SJSA1 (cell line): ENCODE data around the gene CEP85L. TPM values are rescaled to one million over a fixed set of nuclear protein-coding genes. Genes with fewer than 3 reads are reported as not detected.

ENCODE experiments used
- DNase-seq, 2 experiments: peaks; one replicate each; pipeline ENCODE4 v3.0.0-alpha.2; 2015 to 2020; ENCODE audit warnings: low spot score in 2 of 2, low read depth in 1 of 2
- H3K27ac ChIP-seq: fragments of 250-450 bp; sonication (Bioruptor Pico); 2 replicates; pipeline ENCODE4 v1.5.1; 2020; ENCODE audit warnings: mild to moderate bottlenecking, moderate library complexity
- H3K27me3 ChIP-seq: fragments of 250-450 bp; sonication (Bioruptor Pico); replicated peaks from 2 replicates; pipeline ENCODE4 v1.5.1; 2020; ENCODE audit warnings: mild to moderate bottlenecking, moderate library complexity
- H3K36me3 ChIP-seq: fragments of 250-450 bp; sonication (Bioruptor Pico); 2 replicates; pipeline ENCODE4 v1.5.1; 2020; ENCODE audit warnings: mild to moderate bottlenecking
- H3K4me1 ChIP-seq: fragments of 250-450 bp; sonication (Bioruptor Pico); replicated peaks from 2 replicates; pipeline ENCODE4 v1.6.1; 2021; ENCODE audit warnings: mild to moderate bottlenecking
- H3K4me3 ChIP-seq: fragments of 250-450 bp; sonication (Bioruptor Pico); 2 replicates; pipeline ENCODE4 v1.5.1; 2020; ENCODE audit warnings: mild to moderate bottlenecking
- H3K9me3 ChIP-seq: fragments of 250-450 bp; sonication (Bioruptor Pico); replicated peaks from 2 replicates; pipeline ENCODE4 v1.5.1; 2020; ENCODE audit warnings: mild to moderate bottlenecking
- total RNA-seq: library from RNA; depleted of rRNA; stranded (reverse); fragments of >200 nt; shearing (Covaris generic); gene quantifications from 2 replicates; pipeline ENCODE4 v1.2.3, GENCODE V29; 2014

CEP85L gene
- total RNA-seq, 1 experiment from 2014 or later, result 12.7 TPM

DNA sequence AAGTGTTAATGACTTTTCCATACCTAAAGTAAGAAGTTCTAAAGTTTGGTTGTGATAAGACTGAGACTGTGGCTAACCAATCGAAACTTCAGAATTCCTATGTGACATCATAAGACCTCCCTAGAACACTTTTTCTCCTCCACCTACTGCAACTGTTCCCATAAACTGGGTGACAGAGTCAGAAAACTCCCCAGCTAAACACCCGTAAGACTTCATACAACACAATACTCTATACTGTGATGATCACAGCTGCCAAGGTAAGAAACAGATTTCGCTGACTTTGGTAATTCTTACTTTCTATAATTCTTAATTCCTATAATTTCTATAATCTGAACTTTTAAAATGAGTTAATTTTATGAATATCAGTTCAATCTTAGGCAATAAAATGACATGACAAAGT lies 103.3 kb downstream of the CEP85L start, which contains the start of gene PLN:
TSS of gene PLN (plus strand) at position 161 of the 400 bp plus-strand sequence. CDS start 10,626 bp downstream, outside the sequence.
- H3K4me1 ChIP-seq, result peaks cover 3% of the 10 kb centered on the region; the same call in 1 of the 2 replicates
- H3K36me3 ChIP-seq, result no peaks in the 10 kb centered on the region
- no peak within 1 kb of the TSS for H3K27ac ChIP-seq
- DNase-seq, result no peak
- no peak within 1 kb of the TSS for H3K4me3 ChIP-seq
- no peaks in the 10 kb centered on the region for H3K9me3 ChIP-seq
- H3K27me3 ChIP-seq, result no peaks in the 10 kb centered on the region

DNA sequence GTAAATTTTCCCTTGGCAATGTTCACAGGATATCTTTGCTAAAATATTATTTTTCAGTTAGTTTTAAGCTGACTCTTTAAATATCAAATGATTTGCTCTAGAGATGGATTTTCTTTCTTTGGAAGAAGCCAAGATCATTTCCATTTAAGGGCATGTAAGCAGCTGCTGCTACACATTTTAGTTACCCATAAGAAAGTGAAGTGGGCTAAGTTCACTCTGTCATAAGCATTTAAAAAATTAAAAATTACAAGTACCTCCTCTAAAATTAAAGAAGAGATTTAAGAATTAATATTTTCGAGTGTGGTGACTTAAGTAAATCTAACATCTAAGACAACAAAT lies 104.5 kb downstream of the CEP85L start:
- DNase-seq, result no peak

GRCh38 chr6:118546164-118546879 lies 105.1 kb downstream of the CEP85L start:
- DNase-seq, result no peak
- Histone ChIP-seq H3K27ac (no peak overlapping the region), H3K4me3 (no peak overlapping the region), H3K36me3 (no peaks in the 10 kb centered on the region), H3K27me3 (no peaks in the 10 kb centered on the region), H3K9me3 (no peaks in the 10 kb centered on the region), H3K4me1 (peaks cover 9% of the 10 kb centered on the region)

More for the DNA sequence above, 104.5 kb downstream of the CEP85L start:
- H3K27me3 ChIP-seq, result no peaks in the 10 kb centered on the region
- H3K27ac ChIP-seq, result no peak overlapping the region
- H3K9me3 ChIP-seq, result no peaks in the 10 kb centered on the region
- H3K4me1 ChIP-seq, result peaks cover 9% of the 10 kb centered on the region
- H3K36me3 ChIP-seq, result no peaks in the 10 kb centered on the region
- H3K4me3 ChIP-seq, result no peak overlapping the region

DNA sequence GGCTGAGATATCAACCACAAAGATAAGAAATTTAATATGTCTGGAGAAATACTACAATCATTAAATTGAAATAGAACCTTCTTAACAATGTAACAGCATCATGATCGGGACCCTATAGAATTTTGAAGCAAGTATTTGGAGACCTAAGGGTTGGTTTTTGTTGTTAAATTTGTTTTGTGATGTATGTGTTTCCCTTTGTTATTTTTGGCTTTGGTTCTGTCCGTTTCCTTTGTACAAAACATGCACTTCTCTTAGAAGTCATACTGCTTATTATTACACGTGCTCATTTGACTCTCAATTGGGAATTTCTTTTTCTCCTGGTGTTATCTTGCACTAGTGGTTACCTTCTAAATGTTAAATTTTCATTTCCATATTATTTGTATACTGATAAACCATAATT lies 107.3 kb downstream of the CEP85L start:
- Histone ChIP-seq H3K4me3 (no peak overlapping the region), H3K9me3 (no peaks in the 10 kb centered on the region), H3K27ac (no peak overlapping the region), H3K4me1 (peaks cover 9% of the 10 kb centered on the region), H3K36me3 (no peaks in the 10 kb centered on the region), H3K27me3 (no peaks in the 10 kb centered on the region)
- DNase-seq, result no peak

DNA sequence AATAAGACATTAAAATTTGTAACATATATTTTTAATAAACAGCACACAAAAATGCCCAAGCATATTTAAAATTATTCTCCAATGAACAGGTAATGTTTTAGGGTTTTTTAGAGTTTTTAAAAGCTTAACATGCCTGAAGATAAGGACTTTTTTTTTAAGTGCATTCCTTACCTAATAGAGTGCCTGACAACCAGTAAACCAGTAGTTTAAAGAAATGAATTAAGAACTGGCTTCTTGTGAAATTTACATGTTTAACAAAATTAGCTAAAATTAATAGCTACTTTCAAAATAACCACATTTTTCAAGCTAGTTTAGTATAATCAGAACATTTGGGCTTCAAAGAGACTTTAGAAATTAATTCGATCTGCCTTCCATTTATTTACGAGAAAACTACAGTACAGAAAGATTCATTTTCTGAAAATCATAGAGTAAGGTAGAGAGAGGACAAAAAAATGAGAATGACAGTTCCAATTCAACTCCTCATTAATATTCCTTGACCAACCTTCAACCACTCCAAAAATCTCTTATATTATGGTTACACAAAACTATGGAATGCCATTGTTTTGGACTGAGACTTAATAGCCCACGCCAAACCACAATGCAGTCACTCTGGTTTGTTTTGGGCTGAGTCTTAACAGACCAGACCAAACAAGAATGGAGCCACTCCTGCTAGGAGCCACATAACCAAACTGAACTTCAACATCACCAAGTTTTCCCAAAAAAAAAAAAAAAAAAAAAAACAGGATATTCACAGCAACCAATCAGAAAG lies 109.0 kb downstream of the CEP85L start:
- H3K27ac ChIP-seq, result no peak overlapping the region
- no peaks in the 10 kb centered on the region for H3K27me3 ChIP-seq
- H3K9me3 ChIP-seq, result no peaks in the 10 kb centered on the region
- peak in 1 of 2 experiments; percentile 31 for DNase-seq
- H3K4me1 ChIP-seq, result peaks cover 9% of the 10 kb centered on the region
- no peak overlapping the region for H3K4me3 ChIP-seq
- H3K36me3 ChIP-seq, result no peaks in the 10 kb centered on the region

- peaks cover 4% of the 10 kb centered on the region for H3K4me1 ChIP-seq
- H3K27ac ChIP-seq, result no peak overlapping the region
- H3K27me3 ChIP-seq, result no peaks in the 10 kb centered on the region
- DNase-seq, result no peak
- H3K4me3 ChIP-seq, result no peak overlapping the region
- no peaks in the 10 kb centered on the region for H3K9me3 ChIP-seq
- H3K36me3 ChIP-seq, result no peaks in the 10 kb centered on the region
These were observed 113.8 kb downstream of the CEP85L start for GRCh38 chr6:118537574-118537973.

DNA sequence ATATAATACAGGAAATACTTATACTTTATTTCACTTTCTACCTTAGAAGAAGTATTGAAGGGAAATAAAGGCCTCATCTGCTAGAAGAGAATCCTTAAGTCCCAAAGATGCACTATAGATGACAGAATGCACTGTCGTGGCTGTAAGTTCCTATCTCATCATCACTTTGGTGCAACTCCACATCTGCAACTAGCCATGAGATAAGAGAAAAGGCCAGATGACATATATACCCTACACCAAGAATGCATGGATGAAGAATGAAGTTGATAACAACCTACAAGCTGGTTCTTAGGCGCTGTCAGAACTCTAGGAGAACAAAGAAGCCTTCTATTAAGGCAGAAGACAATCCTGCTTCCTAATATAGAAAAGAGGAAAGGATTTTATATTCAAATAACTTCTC lies 114.9 kb downstream of the CEP85L start:
- Histone ChIP-seq H3K4me3 (no peak overlapping the region), H3K27me3 (no peaks in the 10 kb centered on the region), H3K27ac (no peak overlapping the region), H3K36me3 (no peaks in the 10 kb centered on the region), H3K4me1 (no peaks in the 10 kb centered on the region), H3K9me3 (no peaks in the 10 kb centered on the region)
- DNase-seq, result no peak

DNA sequence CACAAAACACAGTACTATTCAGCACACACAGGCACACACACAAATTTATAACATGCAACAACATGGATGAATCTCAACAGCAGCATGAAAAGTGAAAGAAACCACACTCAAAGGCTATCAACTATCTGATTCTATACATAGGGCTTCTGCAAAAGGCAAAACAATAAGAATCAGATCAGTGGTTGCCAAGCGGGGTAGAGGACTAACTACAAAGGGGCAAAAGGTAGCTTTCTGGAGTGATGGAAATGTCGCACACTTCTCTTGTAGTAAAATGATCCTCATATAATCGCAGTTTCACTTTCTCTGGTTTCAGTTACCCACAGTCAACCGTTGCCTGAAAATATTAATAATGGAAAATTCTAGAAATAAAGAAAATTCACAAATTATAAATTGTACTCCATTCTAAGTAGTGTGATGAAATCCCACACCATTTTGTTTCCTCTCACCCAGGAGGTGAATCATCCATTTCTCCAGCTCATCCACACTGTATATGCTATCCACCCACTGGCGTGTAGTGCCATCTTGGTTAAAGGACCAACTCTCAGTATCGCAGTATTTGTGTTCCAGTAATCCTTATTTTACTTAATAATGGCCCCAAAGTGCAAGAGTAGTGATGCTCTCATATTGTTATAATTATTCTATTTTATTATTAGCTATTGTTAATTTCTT lies 116.1 kb downstream of the CEP85L start:
- Histone ChIP-seq H3K4me3 (no peak overlapping the region), H3K4me1 (no peaks in the 10 kb centered on the region), H3K27ac (no peak overlapping the region), H3K27me3 (no peaks in the 10 kb centered on the region), H3K36me3 (no peaks in the 10 kb centered on the region), H3K9me3 (no peaks in the 10 kb centered on the region)
- no peak for DNase-seq

DNA sequence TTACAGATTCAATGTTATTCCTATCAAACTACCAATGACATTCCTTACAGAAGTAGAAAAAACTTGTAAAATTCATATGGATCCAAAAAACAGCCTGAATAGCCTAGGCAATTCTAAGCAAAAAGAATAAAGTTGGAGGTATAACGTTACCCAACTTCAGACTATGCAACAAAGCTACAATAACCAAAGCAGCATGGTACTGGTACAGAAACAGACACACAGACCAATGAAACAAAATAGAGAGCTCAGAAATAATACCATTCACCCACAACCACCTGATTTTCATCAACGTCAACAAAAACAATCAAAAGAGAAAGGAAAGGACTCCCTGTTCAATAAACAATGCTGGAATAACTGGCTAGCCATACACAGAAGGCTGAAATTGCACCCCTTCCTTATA lies 120.4 kb downstream of the CEP85L start:
- Histone ChIP-seq H3K9me3 (no peaks in the 10 kb centered on the region), H3K4me3 (no peak overlapping the region), H3K36me3 (no peaks in the 10 kb centered on the region), H3K4me1 (no peaks in the 10 kb centered on the region), H3K27me3 (no peaks in the 10 kb centered on the region), H3K27ac (no peak overlapping the region)
- DNase-seq, result no peak

DNA sequence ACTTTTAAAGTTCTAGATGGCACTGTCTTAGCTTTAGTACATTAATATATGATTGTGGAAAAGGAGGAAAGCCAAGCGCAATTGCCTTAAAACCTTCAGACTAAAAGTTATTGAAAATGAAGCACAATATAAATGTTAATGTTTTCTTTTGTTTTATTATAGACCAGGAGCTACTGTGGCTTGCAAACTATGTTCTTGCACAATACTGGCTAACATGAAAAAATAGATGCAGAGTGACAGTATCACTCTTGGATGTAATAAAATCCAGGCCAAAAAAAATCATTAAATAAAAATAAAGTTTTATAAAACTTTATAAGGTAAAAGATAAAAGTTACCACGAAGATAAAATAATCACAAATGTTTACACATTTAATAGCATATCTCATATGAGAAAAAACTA lies 121.6 kb downstream of the CEP85L start:
- Histone ChIP-seq H3K4me3 (no peak overlapping the region), H3K27ac (no peak overlapping the region), H3K27me3 (no peaks in the 10 kb centered on the region), H3K4me1 (no peaks in the 10 kb centered on the region), H3K9me3 (no peaks in the 10 kb centered on the region), H3K36me3 (no peaks in the 10 kb centered on the region)
- no peak for DNase-seq

GRCh38 chr6:118528129-118528528 lies 123.3 kb downstream of the CEP85L start:
- H3K4me3 ChIP-seq, result no peak overlapping the region
- DNase-seq, result no peak

DNA sequence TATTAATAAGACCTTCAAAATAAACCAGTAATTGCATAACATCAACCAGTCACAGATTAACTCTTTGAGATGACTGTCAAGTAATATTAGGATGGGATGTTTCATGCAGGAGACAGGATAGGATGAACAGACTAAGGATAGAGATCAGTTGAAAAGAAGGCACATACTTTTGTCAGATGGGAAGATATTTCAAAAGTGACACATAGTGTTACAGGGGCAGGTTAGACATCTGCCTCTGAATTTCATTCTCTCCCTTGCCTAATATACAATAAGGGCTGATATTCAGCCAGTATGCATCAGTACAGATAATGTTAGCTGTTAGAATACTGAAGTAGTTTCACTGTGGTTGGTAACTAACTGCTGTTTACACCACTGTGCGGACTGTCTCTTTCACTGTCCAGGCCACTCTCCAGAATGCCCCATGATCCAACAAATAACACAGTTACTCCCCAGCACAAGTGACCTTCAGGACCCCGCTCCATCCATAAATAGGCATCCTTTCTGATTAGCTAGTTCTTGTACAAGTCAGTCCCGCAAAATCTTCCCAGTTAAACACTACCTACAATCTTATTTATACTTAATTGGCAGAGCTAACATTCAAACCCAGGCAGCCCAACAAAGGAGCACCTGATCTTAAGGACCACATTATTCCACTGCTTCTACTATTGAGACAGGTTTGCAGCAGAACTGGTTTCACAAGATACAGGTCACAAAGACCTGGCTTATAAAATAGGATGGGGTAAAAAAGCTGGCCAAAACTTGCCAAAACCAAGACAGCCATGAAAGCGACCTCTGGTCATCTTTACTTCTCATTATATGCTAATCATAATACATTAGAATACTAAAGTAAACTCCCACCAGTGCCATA lies 125.2 kb downstream of the CEP85L start:
- no peak for DNase-seq
- Histone ChIP-seq H3K27me3 (no peaks in the 10 kb centered on the region), H3K36me3 (no peaks in the 10 kb centered on the region; the same call in 1 of the 2 replicates)

More at GRCh38 chr6:118528129-118528528, 123.3 kb downstream of the CEP85L start:
- no peaks in the 10 kb centered on the region for H3K36me3 ChIP-seq
- H3K9me3 ChIP-seq, result no peaks in the 10 kb centered on the region
- no peak overlapping the region for H3K27ac ChIP-seq
- no peaks in the 10 kb centered on the region for H3K4me1 ChIP-seq
- no peaks in the 10 kb centered on the region for H3K27me3 ChIP-seq

DNA sequence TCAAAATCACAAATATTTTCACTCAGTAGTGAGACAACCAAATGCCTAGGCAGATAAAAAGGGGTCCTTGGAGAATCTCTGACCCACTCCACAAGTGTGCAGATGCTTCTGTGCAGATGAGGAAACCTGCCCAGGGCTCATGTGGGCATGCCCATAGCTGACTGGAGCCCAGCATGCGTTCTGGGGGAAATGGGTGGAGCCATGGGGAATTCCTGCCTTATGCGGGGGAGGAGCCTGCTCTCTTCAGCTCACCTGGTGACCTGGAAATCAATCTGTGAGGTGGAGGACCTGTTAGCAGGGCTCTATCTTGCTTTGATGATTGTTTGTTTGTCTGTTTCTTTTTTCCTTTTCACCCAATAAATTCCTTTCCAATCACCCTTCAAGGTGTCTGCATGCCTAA lies 126.7 kb downstream of the CEP85L start:
- no peak for DNase-seq
- Histone ChIP-seq H3K9me3 (no peaks in the 10 kb centered on the region), H3K36me3 (no peaks in the 10 kb centered on the region; the same call in 1 of the 2 replicates), H3K4me3 (no peak overlapping the region), H3K4me1 (no peaks in the 10 kb centered on the region), H3K27ac (no peak overlapping the region), H3K27me3 (no peaks in the 10 kb centered on the region)

More for the DNA sequence above, 125.2 kb downstream of the CEP85L start:
- Histone ChIP-seq H3K27ac (no peak overlapping the region), H3K4me1 (no peaks in the 10 kb centered on the region), H3K9me3 (no peaks in the 10 kb centered on the region), H3K4me3 (no peak overlapping the region)
